ENCODE data around the gene SAMD3.
A peak's percentile ranks its signal among the peaks of the same experiment; 100 is the strongest.
"Not testable (repeated sequence)": the region's sequence is repeated elsewhere in the genome, so short reads cannot be mapped to it uniquely, and the experiment has no call there.

The SAMD3 gene

DNA sequence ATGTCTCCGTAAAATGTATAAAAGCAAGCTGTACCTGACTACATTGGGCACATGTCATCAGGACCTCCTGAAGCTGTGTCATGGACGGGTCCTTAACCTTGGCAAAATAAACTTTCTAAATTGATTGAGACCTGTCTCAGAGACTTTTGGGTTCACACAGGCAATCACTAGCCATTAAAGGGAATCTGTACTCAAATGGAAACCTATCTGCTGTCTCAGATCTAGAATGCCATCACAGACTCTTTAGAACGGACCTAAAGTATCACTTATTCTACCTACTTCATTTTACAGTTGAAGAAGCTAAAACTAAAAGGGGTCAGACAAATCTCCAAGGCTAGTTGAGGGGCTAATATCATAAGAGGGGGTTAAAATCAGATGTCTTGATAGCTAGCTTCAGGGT, 11.1 kb downstream of the SAMD3 start:
- DNase-seq (ENCODE audit: low read depth), result no peak

DNA sequence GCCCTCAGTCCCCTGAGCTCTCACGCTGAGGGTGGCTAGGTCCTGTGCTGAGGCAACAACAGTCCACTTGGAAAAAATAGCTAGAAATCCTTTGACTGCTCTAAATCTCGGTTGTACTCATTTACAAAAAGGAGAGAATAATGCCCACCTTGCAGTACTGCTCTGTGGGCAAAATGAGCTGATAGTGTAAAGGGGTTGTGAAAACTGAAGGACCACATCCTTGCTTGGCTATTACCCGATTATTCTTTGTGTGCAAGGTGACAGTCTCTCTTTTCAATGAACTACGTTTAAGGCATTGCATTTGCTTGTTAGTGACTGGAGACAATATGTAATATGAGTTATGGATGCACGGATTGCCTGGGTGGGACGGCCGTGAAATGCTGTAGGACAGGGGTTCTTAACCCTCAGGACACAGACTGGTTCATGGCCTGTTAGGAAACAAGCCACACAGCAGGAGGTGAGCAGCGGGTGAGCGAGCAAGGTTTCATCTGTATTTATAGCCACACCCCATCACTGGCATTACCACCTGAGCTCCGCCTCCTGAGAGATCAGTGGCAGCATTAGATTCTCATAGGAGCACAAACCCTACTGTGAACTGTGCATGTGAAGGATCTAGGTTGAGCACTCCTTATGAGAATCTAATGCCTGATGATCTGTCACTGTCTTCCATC, 14.6 kb downstream of the SAMD3 start:
- no peak for DNase-seq (ENCODE audit: low read depth)

DNA sequence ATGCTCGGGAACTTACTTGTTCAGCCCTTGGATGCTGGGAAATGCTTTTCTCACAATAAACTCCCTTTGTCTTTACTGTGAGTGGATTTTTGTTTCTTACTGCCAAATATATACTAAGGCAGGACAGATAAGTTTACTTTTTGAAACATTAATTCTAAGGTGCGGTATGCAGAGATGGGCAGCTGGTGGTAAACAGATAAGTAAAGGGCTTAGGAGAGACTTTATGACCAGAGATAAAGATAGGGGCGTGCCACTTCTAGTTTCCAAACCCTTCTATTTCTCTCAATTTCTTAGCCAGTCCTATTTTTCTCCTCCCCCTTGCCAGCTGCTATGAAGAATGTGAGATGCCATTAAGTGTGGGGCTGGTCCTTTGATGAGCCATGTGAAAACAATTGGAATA, 16.3 kb downstream of the SAMD3 start:
- DNase-seq (ENCODE audit: low read depth), result no peak

DNA sequence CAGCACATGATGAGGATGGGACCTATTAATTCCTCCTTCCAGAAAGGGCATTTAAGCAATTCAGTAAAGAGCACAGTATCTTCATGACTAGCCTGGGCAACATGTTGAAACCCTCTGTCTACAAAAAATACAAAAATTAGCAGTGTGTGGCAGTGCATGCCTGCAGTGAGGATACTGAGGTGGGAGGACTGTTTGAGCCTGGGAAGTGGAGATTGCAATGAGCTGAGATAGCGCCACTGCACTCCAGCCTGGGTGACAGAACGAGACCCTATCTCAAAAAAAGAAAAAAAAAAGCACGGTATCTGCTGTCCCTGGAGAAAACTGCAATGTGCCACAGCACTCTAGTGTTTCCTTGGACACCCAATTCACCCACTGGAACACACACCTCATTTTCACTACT, 18.4 kb downstream of the SAMD3 start:
- no peak for DNase-seq (ENCODE audit: low read depth)

DNA sequence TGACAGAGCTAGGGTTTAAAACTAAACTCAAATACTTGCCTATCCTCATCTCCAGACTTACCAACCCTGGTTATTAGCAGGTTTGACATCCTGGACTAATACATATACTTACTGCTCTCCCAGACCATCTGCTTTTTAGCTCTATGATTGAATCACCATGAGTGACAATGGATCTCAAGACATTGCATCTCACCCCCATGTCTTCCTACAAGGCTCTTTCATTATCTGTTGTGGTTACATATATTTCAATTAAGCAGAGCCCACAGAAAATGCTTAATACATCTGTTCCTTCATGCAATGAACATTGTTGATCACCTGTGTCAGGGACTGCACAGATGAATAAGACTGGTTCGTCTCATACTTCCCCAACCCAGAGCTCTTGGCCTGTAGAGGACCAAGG, 19.4 kb downstream of the SAMD3 start:
- no peak for DNase-seq (ENCODE audit: low read depth)

DNA sequence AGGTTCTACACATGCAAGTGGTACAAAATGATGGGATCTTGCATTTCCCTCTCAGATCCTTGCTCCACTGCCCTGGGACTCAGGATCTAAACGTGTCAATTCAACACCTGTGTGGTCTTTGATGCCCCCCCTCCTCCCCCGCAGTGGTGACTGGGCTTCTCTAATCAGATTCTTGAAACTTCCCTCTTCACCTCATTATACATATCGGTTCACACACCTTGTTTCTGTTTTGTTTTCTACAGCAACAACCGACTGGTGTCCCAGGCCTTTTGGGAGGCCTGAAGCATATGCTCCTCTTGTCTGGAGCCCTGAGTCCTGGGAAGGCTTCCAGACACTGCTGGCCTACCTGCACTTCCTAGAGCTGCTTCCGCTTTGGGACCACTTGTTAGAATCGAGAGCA, 20.0 kb downstream of the SAMD3 start:
- DNase-seq (ENCODE audit: low read depth), result no peak

DNA sequence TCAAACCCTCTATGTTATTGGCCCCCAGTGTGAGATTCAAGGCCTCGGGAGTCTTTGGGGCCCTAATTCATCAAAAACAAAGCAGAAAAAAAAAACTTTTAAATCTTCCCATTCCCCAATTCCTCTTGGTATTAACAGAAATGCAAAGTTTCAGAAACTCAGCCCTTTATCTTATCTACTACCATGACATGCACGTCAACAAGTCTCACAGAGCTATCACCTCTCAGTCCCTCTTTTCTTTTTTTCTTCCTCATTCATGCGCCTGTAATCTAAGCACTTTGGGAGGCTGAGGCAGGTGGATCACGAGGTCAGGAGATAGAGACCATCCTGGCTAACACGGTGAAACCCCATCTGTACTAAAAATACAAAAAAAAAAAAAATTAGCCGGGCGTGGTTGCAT, 22.7 kb downstream of the SAMD3 start:
- DNase-seq (ENCODE audit: low read depth), result no peak

DNA sequence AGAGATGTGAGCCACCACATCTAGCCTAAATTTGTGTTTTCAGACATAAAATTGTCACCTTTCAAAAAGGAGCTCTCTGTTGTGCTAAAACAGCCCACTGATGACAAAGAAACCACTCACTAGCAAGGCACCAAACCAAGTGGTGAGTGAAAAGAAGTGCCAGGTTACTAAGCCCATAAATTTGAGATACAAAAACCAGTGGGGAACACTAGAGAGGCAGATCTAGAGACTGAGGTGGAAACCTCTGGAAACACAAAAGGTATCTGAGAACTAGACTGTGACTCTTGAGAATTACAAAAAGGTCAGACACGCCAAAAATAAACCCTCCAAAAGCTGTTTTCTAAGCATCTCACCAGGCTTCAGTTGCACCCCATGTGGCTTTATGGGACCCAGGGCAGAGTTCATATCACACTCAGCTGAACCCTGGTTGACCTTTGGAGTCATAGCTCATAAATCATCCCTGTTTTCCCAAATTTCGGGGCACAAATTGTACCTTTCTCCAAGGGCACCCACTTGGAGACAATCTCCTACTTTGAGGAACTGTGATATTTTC, 24.2 kb downstream of the SAMD3 start:
- DNase-seq (ENCODE audit: low read depth), result no peak

DNA sequence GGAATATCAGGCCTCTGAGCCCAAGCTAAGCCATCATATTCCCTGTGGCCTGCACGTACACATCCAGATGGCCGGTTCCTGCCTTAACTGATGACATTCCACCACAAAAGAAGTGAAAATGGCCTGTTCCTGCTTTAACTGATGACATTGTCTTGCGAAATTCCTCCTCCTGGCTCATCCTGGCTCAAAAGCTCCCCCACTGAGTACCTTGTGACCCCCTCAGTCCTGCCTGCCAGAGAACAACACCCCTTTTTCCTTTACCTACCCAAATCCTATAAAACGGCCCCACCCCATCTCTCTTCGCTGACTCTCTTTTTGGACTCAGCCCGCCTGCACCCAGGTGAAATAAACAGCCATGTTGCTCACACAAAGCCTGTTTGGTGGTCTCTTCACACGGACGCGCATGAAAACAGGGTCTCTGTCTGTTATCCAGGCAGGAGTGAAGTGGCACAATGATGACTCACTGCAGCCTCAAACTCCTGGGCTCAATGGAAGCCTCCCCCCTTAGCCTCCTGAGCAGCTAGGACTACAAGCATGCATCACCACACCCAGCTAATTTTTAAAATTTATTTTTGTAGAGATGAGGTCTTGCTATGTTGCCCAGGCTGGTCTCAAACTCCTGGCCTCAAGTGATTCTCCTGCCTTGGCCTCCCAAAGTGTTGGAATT, 24.8 kb downstream of the SAMD3 start:
- not testable (repeated sequence) for DNase-seq (ENCODE audit: low read depth)

DNA sequence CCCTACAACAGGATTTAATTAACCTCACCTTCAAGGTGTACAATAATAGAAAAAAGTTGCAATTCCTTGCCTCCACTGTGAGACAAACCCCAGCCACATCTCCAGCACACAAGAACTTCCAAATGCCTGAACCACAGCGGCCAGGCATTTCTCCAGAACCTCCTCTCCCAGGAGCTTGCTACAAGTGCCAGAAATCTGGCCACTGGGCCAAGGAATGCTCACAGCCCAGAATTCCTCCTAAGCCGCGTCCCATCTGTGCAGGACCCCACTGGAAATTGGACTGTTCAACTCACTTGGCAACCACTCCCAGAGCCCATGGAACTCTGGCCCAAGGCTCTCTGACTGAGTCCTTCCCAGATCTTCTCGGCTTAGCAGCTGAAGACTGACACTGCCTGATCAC, 28.3 kb downstream of the SAMD3 start:
- not testable (repeated sequence) for DNase-seq (ENCODE audit: low read depth)

DNA sequence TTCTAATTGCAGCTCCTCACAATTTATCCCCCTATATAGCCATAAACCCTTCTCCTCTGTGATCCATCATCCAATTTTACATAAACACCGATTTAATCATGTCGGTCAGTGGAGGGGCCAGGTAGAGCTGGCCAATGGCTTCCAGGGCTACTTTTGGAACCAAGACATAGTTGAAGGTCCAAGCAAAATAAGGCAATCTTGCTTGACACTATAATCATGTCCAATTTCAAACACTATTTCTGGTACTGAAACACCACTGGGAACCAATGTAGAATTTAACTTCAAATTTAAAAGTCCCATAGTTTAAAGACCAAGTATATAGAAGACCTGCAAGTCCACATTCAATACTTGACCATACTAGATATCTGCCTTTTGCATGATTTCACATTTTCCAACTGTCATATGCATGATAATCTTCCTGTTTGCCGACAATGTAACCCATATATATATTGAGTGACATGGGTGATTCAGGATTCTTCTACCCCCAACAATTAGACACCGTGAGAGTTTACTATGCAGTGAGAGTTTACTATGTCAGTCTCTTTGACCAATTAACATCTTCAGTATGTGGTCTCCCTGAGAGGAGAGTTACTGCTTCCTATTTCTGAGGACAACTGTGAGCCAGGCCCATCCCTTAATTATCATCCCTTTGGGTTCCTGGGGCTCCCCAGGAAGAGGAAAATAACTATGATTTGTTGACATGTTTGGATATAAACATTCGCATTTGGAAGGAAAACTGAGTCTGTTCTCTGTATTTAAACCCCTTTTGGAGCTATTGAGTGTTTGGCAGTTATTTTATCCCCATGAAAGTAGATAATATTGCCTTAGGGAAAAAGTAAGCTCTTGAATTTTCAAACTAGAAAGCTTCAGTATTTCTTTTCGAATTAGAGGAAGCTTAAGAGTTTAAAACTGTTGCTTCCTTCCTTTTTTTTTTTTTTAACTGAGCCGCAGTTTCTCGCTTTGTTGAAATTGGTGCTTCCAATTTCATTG, 31.8 kb downstream of the SAMD3 start:
- no peak for DNase-seq (ENCODE audit: low read depth)

DNA sequence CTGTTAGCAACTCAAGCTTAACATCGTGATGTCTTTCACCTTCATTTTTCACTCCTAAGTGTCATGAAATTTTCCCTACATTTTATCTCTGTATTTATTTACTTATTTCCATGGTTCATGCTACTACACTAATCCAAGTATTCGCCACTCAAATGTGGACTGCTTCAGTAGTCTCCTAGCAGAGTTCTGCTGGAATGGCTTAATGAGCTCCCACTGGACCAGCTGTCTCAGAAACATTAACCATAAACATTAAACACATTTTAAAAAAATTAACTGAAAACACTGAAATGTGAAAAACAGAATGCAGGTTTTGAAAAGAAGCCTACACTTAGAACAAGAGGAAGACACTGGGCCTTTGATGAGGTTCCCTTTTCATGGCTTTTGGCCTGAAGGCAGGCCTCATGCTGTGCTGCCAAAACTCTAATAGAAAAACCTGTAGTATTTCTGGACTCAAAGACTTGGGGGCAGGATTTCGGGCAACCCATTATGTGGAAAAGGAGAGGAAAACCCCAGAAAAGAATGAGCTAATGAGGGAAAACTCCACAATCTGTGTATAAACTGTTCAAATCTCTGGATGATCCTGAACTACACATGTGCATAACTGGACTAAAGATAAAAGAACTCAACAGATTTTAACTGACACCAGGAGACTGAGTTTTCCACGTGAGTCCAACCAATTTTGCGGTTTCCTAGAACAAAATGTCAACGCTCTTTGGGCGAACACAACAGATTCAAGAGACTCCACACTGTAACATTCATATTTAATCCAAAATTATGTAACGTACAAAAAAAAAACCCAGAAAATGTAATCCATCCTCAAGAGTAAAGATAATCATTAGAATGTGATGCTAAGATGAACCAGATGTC, 33.0 kb downstream of the SAMD3 start:
- no peak for DNase-seq (ENCODE audit: low read depth)

DNA sequence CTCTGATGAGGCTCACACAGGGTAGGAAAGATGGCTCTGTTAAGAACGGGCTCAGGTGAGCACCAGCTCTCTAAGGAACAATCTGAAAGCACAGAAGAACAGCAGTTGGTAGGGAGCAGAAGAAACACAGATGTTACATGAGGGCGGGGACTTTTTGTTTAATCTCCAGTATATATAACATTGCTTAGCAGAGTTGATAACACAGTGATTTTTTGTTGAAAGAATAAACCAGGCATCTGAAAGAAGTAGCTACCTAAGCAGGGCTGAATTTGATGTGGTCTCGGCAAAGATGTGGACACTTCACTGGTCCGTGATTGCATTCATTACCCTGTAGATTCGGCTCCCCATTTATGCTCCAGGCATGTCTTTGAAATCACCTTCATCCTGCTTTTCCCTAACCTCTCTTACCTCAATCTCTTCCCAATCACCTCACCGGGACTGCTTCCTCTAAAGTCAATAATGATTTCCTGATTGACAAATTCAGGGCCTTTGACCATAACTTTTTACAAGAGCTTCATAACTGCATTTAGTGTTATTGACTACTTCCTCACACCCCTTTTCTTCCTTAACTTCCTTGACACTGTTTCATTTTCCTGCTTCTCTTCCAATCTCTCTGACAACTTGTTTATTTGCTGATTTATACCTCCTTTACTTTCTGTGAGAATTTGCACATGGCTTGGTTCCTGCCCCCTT, 34.4 kb downstream of the SAMD3 start:
- DNase-seq (ENCODE audit: low read depth), result no peak

DNA sequence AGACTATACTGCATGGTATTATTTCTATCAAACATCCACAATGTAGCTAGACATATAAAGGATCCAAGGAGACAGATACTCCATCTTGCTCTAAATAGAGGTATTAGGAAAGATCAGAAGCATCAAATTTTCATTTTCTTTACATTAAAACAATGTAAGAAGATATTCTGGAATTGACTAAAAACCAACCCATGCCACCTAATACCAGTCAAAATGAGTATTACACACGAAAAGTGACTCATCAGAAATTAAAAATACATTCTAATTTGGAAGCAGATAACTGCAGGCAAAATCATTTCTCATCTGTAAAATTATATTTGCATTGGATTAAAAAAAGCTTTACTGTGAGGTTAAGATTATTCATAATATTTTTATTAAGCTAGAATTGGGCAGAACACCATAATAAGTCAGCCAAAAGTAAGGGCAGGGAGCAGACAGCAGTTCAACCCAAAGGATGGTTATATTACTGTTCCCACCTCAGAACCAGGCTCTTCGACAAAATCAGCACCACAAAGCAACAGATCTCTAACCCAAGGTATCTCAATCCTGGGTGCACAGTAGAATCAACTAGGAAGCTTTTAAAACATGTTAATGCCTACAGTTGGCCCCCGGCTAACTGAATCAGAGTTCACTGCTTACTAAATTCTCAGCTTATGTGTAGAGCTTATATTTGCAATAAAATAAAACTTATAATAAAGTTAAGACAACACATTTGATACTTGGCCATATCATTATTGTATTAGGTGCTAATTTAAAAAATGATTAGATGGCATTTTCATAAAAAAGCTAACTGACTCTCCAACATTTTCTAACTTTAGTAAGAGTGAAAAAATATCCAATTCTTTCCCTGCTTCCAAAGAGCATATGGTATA, 35.2 kb downstream of the SAMD3 start:
- DNase-seq (ENCODE audit: low read depth), result no peak

DNA sequence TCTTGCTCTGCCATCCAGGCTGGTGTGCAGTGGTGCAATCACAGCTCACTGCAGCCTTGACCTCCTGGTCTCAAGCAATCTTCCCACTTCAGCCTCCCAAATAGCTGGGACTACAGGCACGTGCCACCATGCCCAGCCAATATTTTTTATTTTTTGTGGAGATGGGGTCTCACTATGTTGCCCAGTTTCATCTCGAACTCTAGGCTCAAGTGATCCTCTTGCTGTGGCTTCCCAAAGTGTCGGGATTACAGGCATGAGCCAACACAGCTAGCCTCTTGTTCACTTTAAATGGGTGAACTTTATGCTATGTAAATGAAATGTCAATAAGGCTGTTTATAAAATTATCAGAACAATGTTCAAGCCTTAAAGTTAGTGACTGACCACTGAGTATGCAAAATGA, 37.1 kb downstream of the SAMD3 start:
- no peak for DNase-seq (ENCODE audit: low read depth)

DNA sequence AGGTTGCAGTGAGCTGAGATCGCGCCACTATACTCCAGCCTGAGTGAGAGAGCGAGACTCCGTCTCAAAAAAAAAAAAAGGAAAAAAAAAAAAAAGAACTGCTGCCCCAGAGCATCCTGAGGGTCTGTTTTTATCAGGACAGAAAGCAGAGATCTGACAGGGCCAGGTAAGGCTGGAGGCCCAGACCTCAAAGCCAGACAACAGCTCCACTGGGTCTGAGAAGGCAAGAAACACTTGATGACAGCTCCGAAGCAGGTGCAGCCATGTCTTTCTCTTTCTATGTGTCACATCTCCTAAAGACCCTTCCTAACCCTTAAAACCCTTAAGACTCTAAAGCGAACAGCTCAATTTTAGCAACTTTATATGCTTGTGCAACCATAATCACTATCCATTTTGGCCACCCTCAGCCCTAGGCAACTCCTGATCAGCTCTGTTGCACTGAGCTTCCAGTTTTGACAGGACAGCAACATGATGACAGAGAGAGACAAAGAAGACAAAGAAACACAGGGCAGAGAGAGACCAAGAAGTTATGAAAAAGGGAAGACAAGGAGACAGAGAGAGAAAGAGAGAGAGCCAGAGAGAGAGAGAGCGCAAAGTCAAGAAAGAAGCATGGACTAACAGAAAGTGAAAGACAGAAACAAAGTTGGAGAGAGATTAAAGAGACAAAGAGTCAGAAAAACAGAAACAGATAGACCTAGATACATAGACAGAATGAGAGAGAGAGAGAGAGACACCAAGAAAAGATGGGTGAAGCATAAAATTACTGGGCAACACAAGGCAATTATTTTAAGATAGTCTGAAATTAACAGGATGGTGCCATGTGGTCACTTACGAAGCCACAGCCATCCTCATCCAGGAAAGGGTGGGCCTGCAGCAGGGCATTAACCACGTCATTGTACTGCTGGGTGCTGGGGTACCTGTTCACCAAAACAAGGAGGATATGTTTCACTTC, 39.2 kb downstream of the SAMD3 start:
- DNase-seq (ENCODE audit: low read depth), result peak; percentile 7

DNA sequence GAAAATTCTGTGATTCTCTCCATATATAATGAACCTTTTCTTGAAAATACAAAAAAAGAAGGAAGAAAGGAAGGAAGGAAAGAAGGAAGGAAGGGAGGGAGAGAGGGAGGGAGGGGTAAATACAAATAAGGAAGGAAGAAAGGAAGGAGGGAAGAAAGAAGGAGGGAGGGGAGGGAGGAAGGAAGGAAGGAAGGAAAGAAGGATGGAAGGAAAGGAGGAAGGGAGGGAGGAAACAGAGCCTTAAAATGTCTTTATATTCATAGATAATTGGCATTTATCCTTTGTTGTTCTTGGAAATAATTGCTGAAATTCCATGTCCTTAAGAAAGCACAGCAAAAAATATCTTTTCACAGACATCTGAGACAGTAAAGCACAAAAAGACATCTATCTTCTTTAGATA, 40.3 kb downstream of the SAMD3 start:
- no peak for DNase-seq (ENCODE audit: low read depth)

DNA sequence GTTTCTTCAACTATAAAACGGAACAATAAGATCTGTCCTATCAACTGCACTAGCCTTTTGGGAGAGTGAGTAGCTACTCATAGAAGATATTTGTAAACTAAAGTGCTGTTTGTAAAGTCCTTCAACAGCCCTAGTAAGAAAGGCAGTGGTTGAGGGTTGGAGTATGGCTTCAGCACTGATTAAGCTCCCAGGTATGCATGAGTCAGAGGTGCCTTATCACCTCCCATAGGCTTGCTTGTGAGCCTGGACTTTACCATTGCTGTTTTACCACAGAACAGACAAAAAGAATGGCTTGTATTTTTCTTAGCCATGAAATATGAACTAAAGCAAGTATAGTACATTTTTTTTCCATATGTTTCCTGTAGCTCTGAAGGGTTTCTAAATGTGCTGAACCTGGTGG, 44.1 kb downstream of the SAMD3 start:
- no peak for DNase-seq (ENCODE audit: low read depth)

DNA sequence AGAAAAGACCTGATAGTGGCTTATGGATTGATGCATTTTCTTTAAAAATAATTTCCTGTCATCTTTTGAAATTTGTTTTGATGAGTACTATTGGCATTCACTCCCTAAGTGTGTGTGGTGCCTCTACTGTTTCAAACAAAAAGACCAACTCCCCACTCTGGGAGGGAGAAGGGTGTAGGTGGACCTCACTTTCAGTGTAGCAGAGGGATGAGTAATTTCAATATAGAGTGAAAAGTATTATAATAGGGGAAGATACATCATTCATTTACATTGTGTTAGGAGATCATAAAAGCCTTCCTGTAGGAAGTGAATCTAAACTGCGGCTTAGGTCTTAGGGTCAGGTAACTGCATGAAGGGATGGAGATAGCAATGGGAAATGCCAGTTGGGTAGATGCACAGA, 46.4 kb downstream of the SAMD3 start:
- DNase-seq (ENCODE audit: low read depth), result no peak
